Measurements from ENCODE around the gene CMSS1.

GRCh38 chr3:100019719-100020118, 202.1 kb downstream of the CMSS1 start:
- TF ChIP-seq CTCF (IDR thresholded peaks at IDR 0.05) (no peak), EZH2 (IDR thresholded peaks at IDR 0.05; ENCODE audit: borderline replicate concordance, insufficient read depth, low read depth, low read length, poor library complexity, severe bottlenecking) (no peak)

Data from B cell (primary cell).